HG03432 (cell line): ENCODE measurements around the gene GSTM5.
A peak's percentile ranks its signal among the peaks of the same experiment; 100 is the strongest.
"Not testable (repeated sequence)": the region's sequence is repeated elsewhere in the genome, so short reads cannot be mapped to it uniquely, and the experiment has no call there.

ENCODE experiments used
- ATAC-seq: cut with Tn5 transposase; IDR thresholded peaks from one replicate; pipeline ENCODE4 v1.9.1; 2021; ENCODE audit warnings: mild to moderate bottlenecking, moderate library complexity; ENCODE audit not compliant: unreplicated experiment

Gene GSTM5

GRCh38 chr1:109726007-109726406 lies 14.0 kb downstream of the GSTM5 start:
- ATAC-seq: no peak

- ATAC-seq: no peak
These were observed 14.8 kb downstream of the GSTM5 start for GRCh38 chr1:109726728-109727373.

DNA sequence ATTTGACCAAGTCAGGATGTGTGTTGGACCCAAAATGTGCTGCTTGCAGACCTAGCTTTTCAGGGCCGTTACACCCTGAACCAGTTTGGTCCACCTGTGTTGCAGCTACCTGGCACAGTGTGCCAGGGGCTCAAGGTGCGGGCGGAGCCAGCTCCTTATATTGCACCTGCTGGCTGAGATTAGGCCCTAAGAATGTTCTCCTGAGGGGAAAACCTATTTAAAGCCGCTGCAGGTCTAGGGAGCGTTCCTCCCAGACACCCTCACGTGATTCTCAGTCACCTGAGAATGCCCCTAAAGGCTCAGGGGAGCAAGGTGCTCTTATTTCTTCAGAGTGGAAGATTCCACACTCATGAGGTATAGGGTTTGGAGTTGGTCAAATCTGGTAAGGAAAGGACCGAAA lies 16.8 kb downstream of the GSTM5 start:
- ATAC-seq: no peak

DNA sequence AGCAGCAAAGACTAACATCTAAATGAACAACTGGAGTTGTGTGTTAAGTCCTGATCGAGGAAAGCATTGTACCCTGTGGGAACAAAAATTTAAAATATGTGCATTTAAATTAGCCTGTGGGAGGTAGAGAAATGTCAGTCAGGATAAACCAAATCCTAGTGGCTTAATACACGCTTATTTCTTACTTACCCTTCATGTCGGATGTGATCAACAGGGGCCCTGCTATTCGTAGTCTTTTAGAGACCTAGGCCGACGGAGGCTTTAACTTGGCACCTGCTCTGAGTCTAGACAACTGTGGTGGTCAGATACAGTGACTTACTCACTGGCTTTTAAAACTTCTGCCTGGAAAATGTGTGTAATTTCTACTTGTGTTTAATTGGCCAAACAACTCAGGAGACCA lies 18.6 kb downstream of the GSTM5 start:
- ATAC-seq: no peak

- no peak for ATAC-seq
These were observed 20.4 kb downstream of the GSTM5 start for GRCh38 chr1:109732390-109732881.

DNA sequence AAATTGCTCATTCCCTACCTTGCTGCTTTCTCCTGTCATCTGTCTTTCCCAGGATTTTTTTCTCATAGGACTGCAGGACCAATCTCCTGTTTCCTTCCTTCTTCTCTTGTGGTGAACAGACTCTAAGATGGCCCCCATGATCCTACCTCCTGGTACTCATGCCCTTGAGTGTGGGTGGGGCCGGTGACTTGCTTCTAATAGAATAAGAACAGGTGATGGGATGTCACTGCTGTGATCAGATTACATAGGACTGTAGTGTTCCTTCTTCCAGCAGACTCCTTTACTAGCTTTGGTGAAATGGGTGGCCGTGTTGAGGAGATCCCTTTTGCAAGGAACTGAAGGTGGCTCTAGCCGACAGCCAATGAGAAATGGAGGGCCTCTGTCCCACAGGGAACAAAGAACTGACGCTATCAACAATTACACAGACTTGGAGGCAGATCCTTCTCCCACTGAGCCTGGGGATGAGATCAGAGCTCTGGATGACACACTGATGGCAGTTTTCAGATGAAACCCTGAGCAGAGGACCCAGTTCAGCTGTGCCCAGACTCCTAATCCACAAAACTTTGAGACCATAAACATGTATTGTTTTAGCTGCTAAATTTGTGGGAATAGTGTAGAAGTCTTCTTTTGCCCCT lies 21.3 kb downstream of the GSTM5 start:
- no peak for ATAC-seq

DNA sequence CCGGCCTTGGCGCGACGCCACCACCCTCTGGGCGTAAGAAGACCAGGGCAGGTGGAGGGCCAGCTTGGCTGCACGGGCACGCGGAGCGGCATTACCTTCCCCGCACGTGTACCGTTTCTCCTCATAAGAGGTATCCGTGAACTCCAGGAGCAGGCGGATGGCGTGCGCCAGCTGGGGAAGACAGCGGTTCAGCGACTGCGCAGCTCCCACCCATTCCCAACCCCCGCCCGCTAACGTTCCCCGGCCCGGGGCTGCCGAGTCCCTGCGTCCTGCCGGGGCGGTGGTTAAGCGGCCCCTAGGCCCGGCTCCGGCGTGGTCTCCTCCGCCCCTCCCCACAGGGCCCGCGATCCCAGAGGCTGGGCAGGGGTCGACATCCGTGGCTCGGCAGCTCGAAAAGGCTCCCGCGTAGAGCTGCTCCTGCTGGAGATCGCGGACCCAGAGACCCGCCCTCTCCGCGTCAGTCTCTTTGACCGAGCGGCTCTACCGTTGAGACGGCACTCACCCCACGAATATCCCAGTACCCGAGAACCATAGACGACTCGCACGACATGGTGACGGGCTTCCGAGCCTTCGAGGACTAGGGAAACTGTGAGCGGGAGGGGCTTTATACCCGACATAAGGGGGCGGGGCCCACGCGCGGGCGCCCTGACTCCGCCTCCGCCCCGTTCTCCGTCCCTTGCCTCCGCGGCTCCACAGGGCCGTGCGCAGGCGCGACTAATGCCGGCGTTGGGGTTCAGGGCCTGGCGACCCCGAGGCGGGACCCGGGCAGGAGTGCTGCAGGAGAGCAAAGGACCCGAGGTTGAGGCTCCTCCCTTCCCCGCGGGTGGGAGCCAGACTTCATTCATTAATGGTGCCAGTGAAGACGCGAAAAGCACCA lies 27.9 kb downstream of the GSTM5 start:
- ATAC-seq: peak; percentile 94

GRCh38 chr1:109740615-109741373 lies 28.7 kb downstream of the GSTM5 start, which contains the start of gene GSTM3:
Gene GSTM3 (minus strand): TSS chr1:109741038. CDS start chr1:109740287, 751 bp downstream.
- ATAC-seq: peak; percentile 36

DNA sequence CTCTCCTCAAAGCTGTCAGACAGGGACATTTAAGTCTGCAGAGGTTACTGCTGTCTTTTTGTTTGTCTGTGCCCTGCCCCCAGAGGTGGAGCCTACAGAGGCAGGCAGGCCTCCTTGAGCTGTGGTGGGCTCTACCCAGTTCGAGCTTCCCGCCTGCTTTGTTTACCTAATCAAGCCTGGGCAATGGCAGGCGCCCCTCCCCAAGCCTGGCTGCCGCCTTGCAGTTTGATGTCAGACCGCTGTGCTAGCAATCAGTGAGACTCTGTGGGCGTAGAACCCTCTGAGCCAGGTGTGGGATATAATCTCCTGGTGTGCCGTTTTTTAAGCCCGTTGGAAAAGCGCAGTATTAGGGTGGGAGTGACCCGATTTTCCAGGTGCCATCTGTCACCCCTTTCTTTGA lies 36.3 kb downstream of the GSTM5 start:
- ATAC-seq: not testable (repeated sequence)

DNA sequence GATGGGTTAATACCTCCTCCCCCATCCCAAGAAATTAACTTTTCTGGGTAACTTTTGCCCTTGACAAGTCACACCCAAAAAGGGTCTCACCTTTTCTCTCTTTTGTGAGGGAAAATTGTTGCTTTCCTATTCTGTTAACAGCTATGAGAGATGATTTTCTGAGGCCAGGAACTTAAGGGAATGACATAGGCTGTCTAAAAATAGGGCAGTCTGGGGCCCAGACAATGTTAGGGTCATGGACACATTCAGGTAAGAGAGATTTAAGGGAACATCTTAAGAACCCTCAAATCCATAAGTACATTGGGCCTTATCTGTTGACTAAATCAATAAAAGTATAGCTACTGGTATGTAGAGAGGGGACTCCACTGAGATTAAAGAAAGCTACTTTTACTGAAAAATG lies 37.2 kb downstream of the GSTM5 start:
- no peak for ATAC-seq

DNA sequence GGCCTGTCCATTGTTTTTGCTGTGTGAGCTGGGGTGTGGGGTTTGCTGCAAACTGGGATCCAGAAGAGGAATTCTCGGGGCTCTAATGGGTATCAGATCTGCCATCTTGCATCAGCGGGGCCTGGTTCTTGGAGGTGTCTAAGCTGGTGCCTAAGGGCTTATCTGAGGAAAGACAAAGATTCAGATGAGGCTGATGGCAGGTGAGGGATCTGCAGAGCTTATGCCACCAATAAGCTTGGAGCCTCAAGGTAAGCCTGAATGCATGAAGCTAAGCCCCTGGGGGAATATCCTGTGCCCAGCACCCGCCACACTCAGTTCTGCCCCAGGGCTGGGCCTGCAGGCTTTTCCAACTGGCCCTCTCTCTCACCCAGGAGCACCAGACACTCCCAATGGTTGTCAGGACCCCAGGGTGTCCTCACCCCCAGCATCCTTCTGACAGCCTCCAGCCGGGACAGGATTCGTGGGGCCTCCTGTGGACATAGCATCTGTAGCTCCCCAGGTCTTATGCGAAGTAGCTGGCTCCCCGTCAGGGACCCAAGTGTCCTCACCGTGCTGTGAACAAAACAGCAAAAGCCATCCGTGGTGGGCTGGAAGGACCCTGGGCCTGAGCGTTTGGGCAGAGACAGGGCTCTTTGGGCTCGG lies 38.3 kb downstream of the GSTM5 start:
- no peak for ATAC-seq

- no peak for ATAC-seq
These were observed 38.9 kb downstream of the GSTM5 start for GRCh38 chr1:109750920-109751319.

GRCh38 chr1:109751531-109752260 lies 39.6 kb downstream of the GSTM5 start:
- ATAC-seq: no peak

- no peak for ATAC-seq
These were observed 42.7 kb downstream of the GSTM5 start for GRCh38 chr1:109754738-109755137.

DNA sequence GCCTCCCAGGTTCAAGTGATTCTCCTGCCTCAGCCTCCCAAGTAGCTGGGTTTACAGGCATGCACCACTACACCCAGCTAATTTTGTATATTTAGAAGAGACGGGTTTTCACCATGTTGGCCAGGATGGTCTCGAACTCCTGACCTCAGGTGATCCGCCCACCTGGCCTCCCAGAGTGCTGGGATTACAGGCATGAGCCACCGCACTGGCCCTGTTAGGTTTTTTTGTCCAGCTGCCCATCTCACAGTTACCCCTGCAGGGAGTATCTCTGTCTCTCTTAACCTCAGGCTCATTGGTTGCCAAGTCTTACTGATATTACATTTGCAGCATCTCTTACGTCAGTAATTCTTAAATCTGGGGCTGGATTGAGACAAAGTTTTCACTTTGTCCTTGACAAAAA lies 44.3 kb downstream of the GSTM5 start:
- ATAC-seq: not testable (repeated sequence)

DNA sequence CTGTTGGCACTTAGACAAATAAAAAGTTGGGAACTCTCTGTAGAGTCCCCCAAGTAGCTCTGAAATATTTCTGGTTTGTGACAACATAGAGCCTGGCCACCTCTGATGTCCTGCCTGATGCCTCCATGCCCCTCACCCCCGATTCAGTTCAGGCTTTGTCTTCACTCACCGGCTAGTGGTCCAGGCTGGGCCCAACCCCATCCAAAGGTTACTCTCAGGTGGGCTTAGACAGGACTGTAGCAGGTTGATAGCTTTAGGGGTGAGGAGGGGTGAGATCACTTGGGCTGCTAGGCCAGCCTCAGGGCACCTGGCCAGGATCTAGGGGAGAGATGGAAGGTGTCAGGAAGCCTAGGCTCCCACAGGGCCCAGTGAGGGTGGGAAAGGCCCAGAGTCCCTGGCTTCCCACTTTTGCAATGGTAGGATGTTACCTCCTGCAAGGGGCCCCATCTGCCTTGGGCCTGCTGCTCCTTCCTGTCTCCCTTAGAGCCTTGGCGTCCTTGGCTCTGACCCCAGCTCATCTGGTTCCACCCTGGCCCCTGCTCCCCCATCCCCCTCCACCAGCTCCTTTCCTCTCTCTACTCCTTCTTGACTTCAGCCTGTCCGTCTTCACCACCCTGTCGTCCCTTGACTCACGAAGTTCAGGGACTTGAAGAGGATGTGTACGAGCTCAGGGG lies 44.9 kb downstream of the GSTM5 start:
- no peak for ATAC-seq

DNA sequence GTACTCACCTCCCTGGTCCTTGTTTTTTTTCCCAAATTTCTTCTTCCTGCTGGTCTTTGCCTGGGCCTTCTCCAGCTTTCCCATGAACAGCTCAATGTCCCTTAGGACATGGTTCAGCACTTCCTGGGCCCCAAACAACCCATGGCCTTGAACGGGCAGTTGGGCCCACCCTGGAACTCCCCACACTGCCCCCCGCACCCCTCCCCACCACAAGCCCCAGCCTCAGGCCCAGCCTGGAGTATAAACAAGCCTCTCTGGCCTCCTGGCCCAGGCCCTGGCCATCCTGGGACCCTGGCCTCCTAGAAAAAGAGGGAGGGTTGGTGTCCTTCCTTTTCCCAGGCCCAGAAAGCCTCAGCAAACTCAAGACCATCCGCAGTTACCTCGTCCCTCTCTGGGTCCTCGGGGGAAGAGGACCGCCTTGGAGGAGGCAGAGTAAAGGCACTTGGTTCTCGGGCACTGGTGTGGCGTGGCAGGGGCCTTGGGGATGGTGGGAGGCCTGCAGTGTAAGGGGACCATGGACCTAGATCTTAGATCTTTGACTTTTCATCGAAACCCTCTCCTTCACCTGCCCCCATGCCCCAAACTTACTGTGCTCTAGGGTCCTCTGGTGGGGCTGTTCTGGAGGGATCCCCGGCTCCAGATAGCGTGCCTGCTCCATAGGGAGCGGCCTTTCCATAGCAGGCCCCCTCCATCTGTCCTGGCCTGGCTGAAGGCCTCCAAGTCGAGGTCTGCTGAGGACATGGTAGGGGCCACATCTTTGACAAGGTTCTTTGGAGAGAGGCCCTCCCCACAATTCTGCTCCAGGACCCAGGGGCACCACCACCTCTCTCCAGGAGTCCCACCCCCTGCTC lies 46.1 kb downstream of the GSTM5 start:
- no peak for ATAC-seq
